HFF-Myc (cell line): ENCODE data around the gene ZNF880.
"Not testable (repeated sequence)": the region's sequence is repeated elsewhere in the genome, so short reads cannot be mapped to it uniquely, and the experiment has no call there.

Experiments used
- DNase-seq: peaks from one replicate; pipeline ENCODE4 v3.0.0-alpha.2; 2011; ENCODE audit warnings: low read depth; ENCODE audit errors: extremely low read depth
- H3K4me3 ChIP-seq: replicated peaks from 2 replicates; pipeline ENCODE4 v1.5.1; 2011; ENCODE audit warnings: low read depth, mild to moderate bottlenecking, control low read depth, low read length
- TF ChIP-seq, protein P1 (sequence below): IDR thresholded peaks from 2 replicates; pipeline ENCODE4 v1.5.1; 2012; ENCODE audit warnings: mild to moderate bottlenecking, low read depth, low read length, control low read depth; ENCODE audit errors: missing control alignments

ZNF880 gene

GRCh38 chr19:52369559-52370340 lies at the start of gene ZNF880:
Gene ZNF880 (plus strand): TSS chr19:52369923. CDS start chr19:52369966, 43 bp downstream.
- peak; percentile 46 for DNase-seq
- peak within 1 kb of the TSS; percentile 56 for H3K4me3 ChIP-seq
- TF ChIP-seq, protein P1, sequence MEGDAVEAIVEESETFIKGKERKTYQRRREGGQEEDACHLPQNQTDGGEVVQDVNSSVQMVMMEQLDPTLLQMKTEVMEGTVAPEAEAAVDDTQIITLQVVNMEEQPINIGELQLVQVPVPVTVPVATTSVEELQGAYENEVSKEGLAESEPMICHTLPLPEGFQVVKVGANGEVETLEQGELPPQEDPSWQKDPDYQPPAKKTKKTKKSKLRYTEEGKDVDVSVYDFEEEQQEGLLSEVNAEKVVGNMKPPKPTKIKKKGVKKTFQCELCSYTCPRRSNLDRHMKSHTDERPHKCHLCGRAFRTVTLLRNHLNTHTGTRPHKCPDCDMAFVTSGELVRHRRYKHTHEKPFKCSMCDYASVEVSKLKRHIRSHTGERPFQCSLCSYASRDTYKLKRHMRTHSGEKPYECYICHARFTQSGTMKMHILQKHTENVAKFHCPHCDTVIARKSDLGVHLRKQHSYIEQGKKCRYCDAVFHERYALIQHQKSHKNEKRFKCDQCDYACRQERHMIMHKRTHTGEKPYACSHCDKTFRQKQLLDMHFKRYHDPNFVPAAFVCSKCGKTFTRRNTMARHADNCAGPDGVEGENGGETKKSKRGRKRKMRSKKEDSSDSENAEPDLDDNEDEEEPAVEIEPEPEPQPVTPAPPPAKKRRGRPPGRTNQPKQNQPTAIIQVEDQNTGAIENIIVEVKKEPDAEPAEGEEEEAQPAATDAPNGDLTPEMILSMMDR, result no peak

GRCh38 chr19:52322429-52322828 lies 47.3 kb upstream of the ZNF880 start:
- no peak for DNase-seq
- H3K4me3 ChIP-seq, result no peak overlapping the region
- TF ChIP-seq, protein P1, result no peak

DNA sequence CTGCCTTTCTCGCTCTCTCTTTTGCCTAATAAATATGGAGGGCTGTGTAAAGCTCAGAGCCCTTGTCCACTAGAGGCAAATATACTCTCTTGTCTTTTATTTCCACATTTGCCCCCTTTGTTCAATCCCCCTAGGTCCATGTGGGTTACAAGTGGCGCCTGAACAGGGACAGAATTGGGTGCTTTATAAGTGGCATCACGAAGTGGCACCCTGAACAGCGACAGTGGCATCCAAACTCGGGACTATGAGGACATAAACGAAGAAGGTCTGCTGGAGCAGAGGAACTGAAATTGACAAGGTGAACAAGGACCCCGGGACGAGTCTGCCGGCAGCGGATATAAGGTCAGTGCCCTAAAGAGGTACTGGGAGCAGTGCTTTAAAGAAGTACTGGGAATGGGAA lies 38.0 kb upstream of the ZNF880 start:
- no peak for DNase-seq
- no peak overlapping the region for H3K4me3 ChIP-seq
- TF ChIP-seq, protein P1, result no peak

DNA sequence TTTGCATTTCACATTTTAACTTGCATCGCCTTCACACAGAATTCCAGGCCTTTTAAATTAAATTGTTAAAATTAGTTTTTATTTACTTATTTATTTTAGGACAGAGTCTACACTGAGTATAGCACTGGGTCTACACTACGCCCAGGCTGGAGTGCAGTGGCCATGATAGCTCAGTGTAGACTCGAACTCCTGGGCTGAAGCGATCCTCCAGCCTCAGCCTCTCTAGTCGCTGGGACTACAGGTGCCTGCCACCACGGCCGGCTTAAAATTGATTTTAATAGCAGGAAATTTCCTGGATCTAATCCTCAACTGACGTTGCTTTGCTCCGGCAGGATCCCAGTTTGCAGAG lies 34.0 kb upstream of the ZNF880 start:
- no peak for DNase-seq
- TF ChIP-seq, protein P1, result no peak
- H3K4me3 ChIP-seq, result peak overlapping the region; percentile 55

DNA sequence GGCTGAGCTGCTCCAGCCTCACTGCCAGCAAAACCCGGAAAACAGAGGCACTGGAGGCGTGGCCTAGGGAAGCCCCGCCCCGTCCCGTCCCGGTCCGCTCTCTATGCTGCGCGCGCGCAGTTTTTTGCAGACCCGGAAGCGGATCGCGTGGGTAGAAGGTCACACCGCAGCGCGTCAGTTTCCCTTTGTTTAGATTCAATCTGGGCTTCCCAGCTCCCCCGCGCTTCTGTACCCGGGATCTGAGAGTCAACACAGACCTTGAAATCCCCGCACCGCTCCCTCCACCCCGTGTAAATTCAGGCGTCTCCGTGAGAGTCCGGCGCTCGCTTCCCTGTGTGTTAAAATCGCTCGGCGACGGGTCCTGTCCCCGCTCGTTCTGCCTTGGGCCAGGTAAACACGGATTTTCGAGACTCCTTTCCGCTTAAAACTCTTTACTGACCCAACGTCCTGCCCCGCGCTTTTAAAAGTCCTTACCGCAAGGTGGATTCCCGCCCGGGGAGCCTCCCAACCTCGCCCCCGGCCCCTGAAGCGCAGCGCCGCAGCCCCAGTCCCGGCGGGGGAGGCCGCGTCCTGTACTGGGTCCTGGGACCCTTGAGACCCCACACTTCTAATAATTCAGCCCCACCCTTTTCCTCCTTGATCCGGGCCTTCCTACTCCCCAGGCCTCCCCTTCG lies 33.5 kb upstream of the ZNF880 start, which contains the start of gene ZNF610:
Gene ZNF610 (plus strand): TSS at position 127 of the 674 bp plus-strand sequence. CDS start 12,930 bp downstream, outside the sequence.
- H3K4me3 ChIP-seq, result peak within 1 kb of the TSS; percentile 55
- peak; percentile 12 for DNase-seq
- TF ChIP-seq, protein P1, result no peak

- TF ChIP-seq, protein P1, result no peak
- DNase-seq, result no peak
- H3K4me3 ChIP-seq, result peak overlapping the region; percentile 55
Measured at GRCh38 chr19:52336791-52337381, 32.8 kb upstream of the ZNF880 start.

DNA sequence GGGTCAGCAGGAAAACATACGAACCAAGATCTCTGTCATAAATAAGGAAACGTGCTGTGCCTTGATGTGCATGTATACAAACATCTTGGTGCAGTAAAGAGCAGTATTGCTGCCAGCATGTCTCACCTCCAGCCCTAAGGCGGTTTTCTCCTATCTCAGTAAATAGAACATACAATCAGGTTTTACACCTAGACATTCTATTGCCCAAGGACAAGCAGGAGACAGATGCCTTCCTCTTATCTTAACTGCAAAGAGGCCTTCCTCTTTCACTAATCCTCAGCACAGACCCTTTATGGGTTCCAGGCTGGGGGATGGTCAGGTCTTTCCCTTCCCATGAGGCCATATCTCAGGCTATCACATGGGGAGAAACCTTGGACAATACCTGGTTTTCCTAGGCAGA lies 30.7 kb upstream of the ZNF880 start:
- DNase-seq, H3K4me3 ChIP-seq: not testable (repeated sequence)
